NCI-H460 (cell line): ENCODE data around the gene PCDH7. TPM values are rescaled to one million over a fixed set of nuclear protein-coding genes. Genes with fewer than 3 reads are reported as not detected.

Experiments
- DNase-seq: peaks from one replicate; pipeline ENCODE4 v3.0.0-alpha.2; 2016; ENCODE audit warnings: low read depth; ENCODE audit errors: extremely low read depth
- polyA plus RNA-seq: library from polyadenylated mRNA; depleted of rRNA; stranded (reverse); fragments of >200 nt; gene quantifications from 2 replicates; pipeline ENCODE4 v1.2.3, GENCODE V29; 2014; cell fraction: nucleus; rRNA removed
- total RNA-seq: library from RNA; depleted of rRNA; stranded (reverse); fragments of >200 nt; shearing (Covaris generic); gene quantifications from 2 replicates; pipeline ENCODE4 v1.2.3, GENCODE V29; 2014; rRNA removed

The PCDH7 gene, protein sequence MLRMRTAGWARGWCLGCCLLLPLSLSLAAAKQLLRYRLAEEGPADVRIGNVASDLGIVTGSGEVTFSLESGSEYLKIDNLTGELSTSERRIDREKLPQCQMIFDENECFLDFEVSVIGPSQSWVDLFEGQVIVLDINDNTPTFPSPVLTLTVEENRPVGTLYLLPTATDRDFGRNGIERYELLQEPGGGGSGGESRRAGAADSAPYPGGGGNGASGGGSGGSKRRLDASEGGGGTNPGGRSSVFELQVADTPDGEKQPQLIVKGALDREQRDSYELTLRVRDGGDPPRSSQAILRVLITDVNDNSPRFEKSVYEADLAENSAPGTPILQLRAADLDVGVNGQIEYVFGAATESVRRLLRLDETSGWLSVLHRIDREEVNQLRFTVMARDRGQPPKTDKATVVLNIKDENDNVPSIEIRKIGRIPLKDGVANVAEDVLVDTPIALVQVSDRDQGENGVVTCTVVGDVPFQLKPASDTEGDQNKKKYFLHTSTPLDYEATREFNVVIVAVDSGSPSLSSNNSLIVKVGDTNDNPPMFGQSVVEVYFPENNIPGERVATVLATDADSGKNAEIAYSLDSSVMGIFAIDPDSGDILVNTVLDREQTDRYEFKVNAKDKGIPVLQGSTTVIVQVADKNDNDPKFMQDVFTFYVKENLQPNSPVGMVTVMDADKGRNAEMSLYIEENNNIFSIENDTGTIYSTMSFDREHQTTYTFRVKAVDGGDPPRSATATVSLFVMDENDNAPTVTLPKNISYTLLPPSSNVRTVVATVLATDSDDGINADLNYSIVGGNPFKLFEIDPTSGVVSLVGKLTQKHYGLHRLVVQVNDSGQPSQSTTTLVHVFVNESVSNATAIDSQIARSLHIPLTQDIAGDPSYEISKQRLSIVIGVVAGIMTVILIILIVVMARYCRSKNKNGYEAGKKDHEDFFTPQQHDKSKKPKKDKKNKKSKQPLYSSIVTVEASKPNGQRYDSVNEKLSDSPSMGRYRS (N-terminal part only)
- total RNA-seq = 5.7 TPM in 2 replicates
- polyA plus RNA-seq = 3.6 and 3.9 TPM in 2 replicates

DNA sequence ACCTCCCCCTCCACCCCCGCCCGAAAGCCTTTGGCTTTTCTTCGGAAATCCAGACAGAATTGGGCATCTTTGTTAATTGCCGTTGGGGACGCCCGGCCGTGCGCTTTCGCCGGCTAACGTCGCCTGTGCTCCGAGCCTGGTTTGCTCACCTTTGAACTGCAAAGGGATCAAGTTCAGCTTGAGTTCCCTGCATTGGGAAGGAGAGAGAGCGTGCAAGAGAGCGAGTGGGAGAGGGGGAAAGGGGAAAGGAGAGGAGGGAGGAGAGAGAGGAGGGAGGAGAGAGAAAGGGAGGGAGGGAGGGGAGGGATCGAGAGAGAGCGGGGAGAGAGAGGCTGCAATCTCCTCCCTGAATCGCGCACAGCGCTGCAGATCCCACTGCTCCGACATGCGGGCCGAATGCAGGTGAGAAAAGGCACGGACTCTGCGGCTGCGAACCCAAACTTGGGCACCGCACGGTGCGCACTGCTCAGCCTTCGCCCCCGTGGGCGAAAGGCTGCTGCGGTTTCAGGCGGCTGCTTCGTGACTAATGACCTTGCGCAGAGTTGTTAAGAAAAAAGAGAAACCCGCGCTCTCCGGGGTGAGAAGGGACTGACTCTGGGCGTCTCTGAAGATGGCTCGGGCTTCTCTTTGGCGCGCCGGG is at the start of gene PCDH7:
Gene PCDH7, plus strand, starts transcription at position 349 of the 640 bp plus-strand sequence. CDS start 1,054 bp downstream, outside the sequence.
- DNase-seq = no peak

DNA sequence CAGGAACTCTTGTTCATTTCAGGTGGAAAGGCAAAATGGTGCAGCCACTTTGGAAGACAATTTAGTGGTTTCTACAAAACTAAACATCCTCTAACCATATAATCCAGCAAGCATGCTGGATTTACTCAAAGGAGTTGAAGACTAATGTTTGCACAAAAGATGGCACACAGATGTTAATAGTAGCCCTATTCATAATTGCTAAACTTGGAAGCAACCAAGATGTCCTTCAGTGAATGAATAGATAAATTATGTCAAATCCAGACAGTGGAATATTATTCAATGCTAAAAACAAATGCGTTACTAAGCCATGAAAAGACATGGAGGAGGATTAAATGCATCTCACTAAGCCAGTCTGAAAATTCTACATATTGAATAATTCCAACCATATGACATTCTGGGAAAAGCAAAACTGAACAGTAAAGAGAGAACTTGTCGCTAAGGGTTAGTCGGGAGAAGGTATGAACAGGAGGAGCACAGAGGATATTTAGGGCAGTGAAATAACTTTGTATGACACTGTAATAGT is 48.2 kb upstream of the PCDH7 start:
- DNase-seq = no peak

DNA sequence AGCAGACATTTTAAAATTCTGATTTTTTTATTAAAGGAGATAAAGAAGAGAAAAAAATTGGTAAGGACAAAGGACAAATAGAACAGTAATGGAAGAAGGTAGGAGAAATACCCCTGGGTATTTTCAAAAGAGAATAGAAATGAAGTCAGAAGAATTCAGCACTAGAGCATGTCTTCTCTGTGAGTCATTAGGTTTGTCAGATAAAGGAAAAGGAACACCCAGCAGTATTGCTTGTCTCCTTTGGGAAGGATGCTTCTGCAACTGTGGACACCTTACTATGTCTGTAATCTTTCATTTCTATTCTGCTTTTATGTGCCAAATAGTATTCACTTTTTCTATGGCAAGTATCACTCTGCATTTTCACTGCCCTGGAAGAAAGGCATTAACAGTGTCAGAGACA is 24.0 kb upstream of the PCDH7 start:
- DNase-seq = no peak

DNA sequence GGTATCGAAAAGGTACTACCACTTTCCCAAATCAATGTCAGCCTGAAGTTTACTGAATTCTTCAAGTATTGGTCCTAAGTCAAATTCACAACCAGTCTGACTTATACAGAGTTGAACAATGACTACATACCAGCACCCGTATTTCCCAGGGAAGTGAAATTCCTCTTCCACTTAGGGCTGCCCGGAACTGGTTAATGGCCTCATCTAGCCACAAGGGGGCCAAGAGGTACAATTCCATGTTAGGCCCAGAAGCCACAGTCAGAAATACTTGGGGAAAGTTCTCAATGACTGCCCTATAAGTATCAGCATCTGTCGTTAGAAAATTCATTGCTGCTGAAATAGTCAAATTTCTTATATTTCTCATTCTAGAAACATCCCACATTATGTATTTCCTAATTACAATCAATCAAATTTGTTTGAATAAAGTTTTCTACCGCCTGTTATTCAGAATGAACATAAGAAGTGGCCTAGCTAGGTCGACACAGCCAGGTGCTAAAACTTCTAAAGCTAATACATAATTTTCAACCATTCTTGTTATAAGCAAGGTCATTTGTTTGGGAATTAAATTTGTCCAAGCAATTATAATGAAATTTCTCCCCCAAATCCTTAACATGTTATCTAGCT is 5.6 kb upstream of the PCDH7 start:
- DNase-seq = no peak

DNA sequence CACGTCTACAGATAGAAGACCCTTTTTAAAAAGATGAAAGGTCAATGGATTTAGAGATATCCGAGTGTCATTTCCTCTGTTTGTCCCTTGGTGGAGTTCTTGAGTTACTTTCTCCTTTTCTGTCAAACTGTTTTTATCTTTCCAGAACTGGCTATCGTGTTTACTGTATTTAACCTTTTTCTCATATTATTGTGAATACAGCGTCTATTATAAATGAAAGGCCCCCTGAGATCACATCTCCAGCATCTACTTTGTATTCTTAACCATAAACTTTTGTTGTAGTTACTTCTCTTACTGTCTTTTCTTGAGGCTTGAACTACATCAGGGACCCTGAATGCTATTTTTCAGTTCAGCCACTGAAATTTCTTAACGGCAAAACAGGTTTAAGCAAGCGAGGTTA is 4.0 kb upstream of the PCDH7 start:
- DNase-seq = no peak

DNA sequence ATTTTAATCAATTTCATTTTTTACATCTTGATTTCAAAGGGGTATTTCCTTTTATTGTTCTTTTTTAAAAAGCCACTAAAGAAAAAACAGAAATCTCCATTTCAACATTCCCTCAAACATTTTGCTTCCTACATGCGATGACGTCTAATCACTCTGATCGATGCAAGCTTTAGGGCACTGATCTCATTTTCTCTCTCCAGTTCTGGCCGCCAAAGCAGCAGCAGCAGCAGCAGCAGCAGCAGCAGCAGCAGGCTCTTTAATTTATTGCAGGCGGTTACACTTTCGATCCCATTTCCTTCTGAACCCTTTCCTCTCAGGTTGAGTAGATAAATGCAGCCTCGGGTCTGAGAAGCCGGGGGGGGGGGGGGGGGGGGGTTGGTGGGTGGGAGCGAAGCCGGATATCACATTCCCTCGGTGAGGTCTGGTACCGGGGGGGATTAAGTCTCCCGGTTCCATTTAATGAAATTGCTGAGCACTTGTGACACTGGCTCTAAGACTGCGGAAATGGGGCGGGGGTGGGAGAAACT is 3.4 kb upstream of the PCDH7 start:
- DNase-seq = no peak

DNA sequence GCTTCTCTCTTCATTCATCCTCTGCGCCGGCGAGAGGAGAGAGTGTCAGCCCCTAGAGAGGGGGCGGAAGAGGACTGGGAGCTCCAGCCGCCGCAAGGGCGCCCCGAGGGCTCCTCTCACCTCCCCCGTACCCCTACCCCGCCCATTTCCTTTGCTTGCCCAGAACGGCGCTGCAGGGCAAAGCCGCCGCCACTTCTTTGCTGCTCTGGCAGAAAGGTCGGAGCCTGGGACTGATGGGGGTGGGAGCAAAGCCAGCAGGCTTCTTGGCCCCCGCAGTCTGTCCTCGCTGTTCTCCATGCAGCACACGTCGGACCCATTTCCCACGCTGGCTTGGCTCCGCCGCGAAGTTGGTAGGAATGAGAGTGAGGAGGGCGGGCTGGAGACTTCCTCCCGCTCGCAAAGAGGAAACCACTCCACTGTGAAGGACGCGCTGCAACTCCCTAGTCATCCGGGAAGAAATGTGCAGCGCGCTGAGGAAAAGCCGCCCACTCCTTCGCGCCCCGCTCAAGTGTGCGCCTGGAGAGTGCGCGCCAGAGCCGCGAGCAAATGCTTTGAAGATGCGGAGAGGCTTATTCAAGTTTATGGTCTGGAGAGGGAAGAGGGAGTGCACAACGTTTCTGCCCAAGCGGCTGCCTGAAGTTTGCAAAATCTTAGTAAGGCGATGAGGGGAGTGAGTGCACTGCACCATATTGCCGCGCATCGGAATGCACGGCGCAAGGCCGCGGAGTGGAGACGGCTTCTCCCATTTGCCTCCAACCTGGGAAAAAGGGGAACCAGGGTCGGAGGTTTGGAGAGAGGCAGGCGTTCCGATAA is 2.8 kb upstream of the PCDH7 start:
- DNase-seq = no peak

DNA sequence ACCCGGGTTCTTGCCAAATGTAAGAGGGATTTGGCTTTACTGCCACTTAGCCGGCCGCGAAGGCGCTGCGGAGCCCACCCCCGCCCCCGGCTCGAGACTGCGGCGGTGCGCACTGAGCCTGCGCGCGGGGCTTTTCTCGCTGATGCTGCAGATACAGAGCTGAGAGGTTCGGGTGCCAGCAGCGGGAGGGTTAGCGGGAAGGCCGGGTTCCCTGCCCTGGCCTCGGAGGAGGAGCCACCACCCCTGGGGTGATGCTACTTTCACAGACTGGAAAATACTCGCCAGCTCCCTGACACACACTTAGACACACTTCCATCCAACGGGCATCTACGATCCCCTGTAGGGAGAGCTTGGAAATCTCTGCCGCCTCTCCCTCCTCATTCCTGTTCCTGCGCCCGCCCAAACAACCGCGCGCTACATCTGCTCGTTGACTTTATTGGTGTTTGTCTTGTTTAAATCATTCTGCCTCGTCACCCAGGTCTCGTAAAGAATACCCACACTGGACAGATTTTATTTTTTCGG is 2.1 kb upstream of the PCDH7 start:
- no peak for DNase-seq

DNA sequence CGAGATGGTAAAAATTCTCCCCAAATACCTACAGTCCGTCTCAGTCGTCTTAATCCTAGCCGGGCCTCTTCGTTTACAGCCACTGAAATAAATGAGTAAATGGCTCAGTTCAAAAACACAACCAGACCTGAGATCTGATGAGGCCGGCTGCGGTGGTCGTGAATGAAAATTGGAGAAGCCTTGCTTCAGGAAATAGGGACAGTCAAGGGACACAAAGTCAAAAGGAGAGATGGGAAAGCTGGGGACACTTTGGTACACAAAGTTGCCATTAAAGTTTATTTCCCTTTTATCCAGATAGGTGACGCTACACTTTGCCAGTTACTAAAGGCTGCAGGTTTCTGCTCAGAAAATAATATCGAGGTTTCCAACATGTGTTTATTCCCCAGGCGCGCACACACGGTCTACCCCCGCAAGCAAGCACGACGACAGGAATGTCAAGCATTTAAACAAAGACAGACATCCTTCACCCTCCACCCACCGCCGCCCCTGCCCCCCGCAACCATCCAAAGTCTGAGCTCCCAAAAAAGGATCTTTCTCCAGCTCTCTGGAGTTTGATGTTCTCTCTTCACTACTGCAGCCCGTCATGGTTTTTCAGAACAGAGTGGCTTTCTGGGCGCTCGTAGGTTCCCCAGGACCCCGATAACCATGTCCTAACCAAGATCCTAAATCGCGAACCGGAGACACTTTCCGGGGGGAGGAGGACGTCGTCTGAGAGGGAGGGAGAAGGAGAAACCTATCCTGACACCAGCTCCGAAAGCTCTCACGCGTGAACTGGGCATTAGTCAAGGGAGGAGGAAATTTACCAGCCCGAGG is 1.3 kb upstream of the PCDH7 start:
- no peak for DNase-seq

DNA sequence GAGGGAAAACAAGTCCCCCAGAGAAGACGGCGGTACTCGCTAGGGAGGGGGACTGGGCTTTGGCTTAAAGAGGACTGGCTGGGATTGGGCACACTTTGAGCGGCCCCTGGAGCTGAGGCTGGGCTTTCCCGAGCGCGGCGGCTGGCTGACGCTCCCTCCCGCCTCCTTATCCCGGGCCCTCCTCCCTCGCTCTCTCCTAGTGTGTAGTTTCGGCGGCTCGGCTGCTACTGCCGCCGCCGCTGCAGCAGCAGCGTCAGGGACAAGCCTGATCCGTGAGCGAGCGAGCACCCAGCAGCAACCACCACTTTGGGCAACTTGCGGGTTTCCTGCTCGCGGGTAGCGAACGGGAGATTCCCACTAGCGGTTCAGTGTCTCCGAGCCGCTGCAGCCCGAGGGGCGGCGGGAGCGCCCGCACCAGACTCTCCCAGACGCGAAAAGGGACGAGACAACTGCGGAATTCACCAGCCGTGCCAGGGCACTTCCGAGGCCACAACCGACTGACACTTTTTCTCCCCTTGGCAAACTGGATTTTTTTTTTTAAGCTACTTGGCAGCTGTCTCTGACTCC is 632 bp upstream of the PCDH7 start:
- DNase-seq = no peak

DNA sequence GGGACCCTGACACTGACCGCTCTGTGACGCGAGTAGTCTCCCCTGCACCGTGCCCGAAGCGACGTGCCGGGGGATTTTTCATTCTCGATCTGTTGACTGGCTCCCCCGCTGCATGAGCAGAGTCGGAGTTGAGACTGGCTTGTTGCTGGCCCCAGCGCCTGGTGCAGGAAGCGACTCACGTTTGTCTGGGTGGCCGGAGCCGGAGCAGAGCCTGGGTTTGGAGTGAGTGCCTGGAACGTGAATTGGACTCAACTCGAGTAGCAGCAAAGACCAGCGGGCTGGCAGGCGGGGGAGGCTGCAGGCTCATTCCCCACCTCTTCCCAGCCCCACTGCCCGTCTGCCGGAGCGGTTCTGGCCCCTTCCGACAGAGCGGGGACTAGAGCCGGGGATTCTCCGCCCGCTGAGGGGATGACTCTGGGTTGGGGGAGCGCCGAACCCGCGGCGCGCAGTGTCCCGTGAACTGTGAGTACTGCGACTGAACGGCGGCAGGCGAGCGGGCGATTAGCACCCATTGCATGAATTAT is 554 bp downstream of the PCDH7 start:
- DNase-seq = no peak

DNA sequence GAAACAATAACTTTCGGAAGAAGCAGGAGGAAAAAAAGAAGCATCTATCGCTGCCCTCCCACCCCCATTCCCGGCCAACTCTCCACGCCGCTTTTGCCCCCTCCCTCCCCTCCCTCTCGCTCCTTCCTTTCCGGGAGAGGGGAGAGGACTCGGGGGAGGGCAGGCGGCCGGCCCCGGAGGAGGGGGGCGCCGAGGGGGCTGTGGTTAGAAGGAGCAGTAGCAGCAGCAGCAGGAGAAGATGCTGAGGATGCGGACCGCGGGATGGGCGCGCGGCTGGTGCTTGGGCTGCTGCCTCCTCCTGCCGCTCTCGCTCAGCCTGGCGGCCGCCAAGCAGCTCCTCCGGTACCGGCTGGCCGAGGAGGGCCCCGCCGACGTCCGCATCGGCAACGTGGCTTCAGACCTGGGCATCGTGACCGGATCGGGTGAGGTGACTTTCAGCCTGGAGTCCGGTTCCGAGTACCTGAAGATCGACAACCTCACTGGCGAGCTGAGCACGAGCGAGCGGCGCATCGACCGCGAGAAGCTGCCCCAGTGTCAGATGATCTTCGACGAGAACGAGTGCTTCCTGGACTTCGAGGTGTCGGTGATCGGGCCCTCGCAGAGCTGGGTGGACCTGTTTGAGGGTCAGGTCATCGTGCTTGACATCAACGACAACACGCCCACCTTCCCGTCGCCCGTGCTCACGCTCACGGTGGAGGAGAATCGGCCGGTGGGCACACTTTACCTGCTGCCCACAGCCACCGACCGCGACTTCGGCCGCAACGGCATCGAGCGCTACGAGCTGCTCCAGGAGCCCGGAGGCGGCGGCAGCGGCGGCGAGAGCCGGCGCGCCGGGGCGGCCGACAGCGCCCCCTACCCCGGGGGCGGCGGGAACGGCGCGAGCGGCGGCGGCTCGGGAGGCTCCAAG is 1.3 kb downstream of the PCDH7 start:
- no peak for DNase-seq

DNA sequence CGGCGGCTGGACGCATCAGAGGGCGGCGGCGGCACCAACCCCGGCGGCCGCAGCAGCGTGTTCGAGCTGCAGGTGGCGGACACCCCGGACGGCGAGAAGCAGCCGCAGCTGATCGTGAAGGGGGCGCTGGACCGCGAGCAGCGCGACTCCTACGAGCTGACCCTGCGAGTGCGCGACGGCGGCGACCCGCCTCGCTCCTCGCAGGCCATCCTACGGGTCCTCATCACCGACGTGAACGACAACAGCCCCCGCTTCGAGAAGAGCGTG is 1.9 kb downstream of the PCDH7 start:
- no peak for DNase-seq

DNA sequence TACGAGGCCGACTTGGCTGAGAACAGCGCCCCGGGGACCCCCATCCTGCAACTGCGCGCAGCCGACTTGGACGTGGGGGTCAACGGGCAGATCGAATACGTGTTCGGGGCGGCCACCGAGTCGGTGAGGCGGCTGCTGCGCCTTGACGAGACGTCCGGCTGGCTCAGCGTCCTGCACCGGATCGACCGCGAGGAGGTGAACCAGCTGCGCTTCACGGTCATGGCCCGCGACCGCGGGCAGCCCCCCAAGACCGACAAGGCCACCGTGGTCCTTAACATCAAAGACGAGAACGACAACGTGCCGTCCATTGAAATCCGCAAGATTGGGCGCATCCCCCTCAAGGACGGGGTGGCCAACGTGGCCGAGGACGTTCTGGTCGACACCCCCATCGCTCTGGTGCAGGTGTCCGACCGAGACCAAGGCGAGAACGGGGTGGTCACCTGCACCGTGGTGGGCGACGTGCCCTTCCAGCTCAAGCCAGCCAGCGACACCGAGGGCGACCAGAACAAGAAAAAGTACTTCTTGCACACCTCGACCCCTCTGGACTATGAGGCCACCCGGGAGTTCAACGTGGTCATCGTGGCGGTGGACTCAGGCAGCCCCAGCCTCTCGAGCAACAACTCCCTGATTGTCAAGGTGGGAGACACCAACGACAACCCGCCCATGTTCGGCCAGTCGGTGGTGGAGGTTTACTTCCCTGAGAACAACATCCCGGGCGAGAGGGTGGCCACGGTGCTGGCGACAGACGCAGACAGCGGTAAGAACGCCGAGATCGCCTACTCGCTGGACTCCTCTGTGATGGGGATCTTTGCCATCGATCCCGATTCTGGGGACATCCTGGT is 2.4 kb downstream of the PCDH7 start:
- no peak for DNase-seq

DNA sequence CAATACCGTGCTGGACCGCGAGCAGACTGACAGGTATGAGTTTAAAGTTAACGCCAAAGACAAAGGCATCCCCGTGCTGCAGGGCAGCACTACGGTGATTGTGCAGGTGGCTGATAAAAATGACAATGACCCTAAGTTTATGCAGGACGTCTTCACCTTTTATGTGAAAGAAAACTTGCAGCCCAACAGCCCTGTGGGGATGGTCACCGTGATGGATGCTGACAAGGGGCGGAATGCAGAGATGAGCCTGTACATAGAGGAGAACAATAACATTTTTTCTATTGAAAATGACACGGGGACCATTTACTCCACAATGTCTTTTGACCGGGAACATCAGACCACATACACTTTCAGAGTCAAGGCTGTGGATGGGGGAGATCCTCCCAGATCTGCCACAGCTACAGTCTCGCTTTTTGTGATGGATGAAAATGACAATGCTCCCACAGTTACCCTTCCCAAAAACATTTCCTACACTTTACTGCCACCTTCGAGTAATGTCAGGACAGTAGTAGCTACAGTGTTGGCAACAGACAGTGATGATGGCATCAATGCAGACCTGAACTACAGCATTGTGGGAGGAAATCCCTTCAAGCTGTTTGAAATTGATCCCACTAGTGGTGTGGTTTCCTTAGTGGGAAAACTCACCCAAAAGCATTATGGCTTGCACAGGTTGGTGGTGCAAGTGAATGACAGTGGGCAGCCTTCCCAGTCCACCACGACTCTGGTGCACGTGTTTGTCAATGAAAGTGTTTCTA is 3.2 kb downstream of the PCDH7 start:
- no peak for DNase-seq
